Astrocyte (in vitro differentiated cells and primary cell): ENCODE data around the gene CA7. TPM values are rescaled to one million over a fixed set of nuclear protein-coding genes. Genes with fewer than 3 reads are reported as not detected.

ENCODE experiments used
- DNase-seq: peaks from one replicate; pipeline ENCODE4 v3.0.0-alpha.2; 2010; ENCODE audit warnings: low read depth
- FAIRE-seq: peaks from 2 replicates; lab custom pipeline; 2011; peaks lifted over from hg19 to GRCh38; lab: Jason Lieb, UNC
- H2AFZ ChIP-seq: 2 replicates; pipeline ENCODE4 v1.6.0; 2012; ENCODE audit warnings: low read depth, low read length, inconsistent platforms
- H3K27ac ChIP-seq: 2 replicates; pipeline ENCODE4 v1.5.1; 2011; ENCODE audit warnings: low read depth, low read length, inconsistent platforms
- H3K27me3 ChIP-seq: 2 replicates; pipeline ENCODE4 v1.6.0; 2011; ENCODE audit warnings: low read length, inconsistent platforms; ENCODE audit not compliant: insufficient read depth
- H3K36me3 ChIP-seq: 2 replicates; pipeline ENCODE4 v1.5.1; 2011; ENCODE audit warnings: low read length, inconsistent platforms; ENCODE audit not compliant: insufficient read depth
- H3K4me1 ChIP-seq: 2 replicates; pipeline ENCODE4 v1.5.1; 2011; ENCODE audit warnings: low read length, inconsistent platforms; ENCODE audit not compliant: insufficient read depth
- H3K4me2 ChIP-seq: 2 replicates; pipeline ENCODE4 v1.6.0; 2012; ENCODE audit warnings: low read length, inconsistent platforms
- H3K4me3 ChIP-seq: 2 replicates; pipeline ENCODE4 v1.5.1; 2011; ENCODE audit warnings: low read depth, mild to moderate bottlenecking, low read length, inconsistent platforms; ENCODE audit not compliant: insufficient read depth
- H3K79me2 ChIP-seq: 2 replicates; pipeline ENCODE4 v1.6.0; 2012; ENCODE audit warnings: mild to moderate bottlenecking, low read length, inconsistent platforms; ENCODE audit not compliant: insufficient read depth
- H3K9ac ChIP-seq: 2 replicates; pipeline ENCODE4 v1.6.0; 2012; ENCODE audit warnings: mild to moderate bottlenecking, low read length, inconsistent platforms
- H3K9me3 ChIP-seq: 2 replicates; pipeline ENCODE4 v1.5.1; 2012; ENCODE audit warnings: low read depth, mild to moderate bottlenecking, low read length, inconsistent platforms; ENCODE audit not compliant: insufficient read depth
- H4K20me1 ChIP-seq: 2 replicates; pipeline ENCODE4 v1.6.0; 2012; ENCODE audit warnings: low read length, inconsistent platforms; ENCODE audit not compliant: insufficient read depth
- H3K27ac Mint-ChIP-seq: one replicate; pipeline ENCODE4 v1.8.0; 2021; ENCODE audit warnings: mild to moderate bottlenecking, mixed read lengths; ENCODE audit not compliant: unreplicated experiment
- H3K27me3 Mint-ChIP-seq: one replicate; pipeline ENCODE4 v1.8.0; 2021; ENCODE audit warnings: low read depth, mixed read lengths; ENCODE audit not compliant: unreplicated experiment
- H3K36me3 Mint-ChIP-seq: one replicate; pipeline ENCODE4 v1.8.0; 2021; ENCODE audit warnings: low read depth, mixed read lengths; ENCODE audit not compliant: unreplicated experiment
- H3K4me1 Mint-ChIP-seq: one replicate; pipeline ENCODE4 v1.8.0; 2021; ENCODE audit warnings: low read depth, mixed read lengths; ENCODE audit not compliant: unreplicated experiment
- H3K4me3 Mint-ChIP-seq: one replicate; pipeline ENCODE4 v1.8.0; 2021; ENCODE audit warnings: mild to moderate bottlenecking, moderate library complexity, mixed read lengths; ENCODE audit not compliant: unreplicated experiment
- H3K9me3 Mint-ChIP-seq: one replicate; pipeline ENCODE4 v1.8.0; 2021; ENCODE audit warnings: mild to moderate bottlenecking, mixed read lengths; ENCODE audit not compliant: unreplicated experiment
- CTCF ChIP-seq: IDR thresholded peaks from 2 replicates; pipeline ENCODE4 v1.5.1; 2011; ENCODE audit warnings: low read depth, mild to moderate bottlenecking, inconsistent platforms, low read length, moderate library complexity; ENCODE audit not compliant: insufficient read depth
- EZH2 ChIP-seq: IDR thresholded peaks from 2 replicates; pipeline ENCODE4 v1.6.1; 2012; ENCODE audit warnings: mild to moderate bottlenecking, low read length, inconsistent platforms; ENCODE audit not compliant: insufficient read depth
- total RNA-seq: library from RNA; stranded (reverse); gene quantifications from 2 replicates; pipeline ENCODE4 v1.2.1, GENCODE V29; 2021

CA7 gene
- total RNA-seq, 1 donor from 2014 or later, result not detected

GRCh38 chr16:66840883-66841282 is 3.3 kb upstream of the CA7 start:
- Mint-ChIP-seq H3K4me3 (no peak overlapping the region), H3K36me3 (peaks cover 5% of the 10 kb centered on the region), H3K27me3 (peaks cover 67% of the 10 kb centered on the region), H3K9me3 (peaks cover 11% of the 10 kb centered on the region), H3K4me1 (peaks cover 5% of the 10 kb centered on the region), H3K27ac (no peak overlapping the region)
- Histone ChIP-seq H2AFZ (no peak overlapping the region), H3K4me2 (no peak overlapping the region), H3K27ac (no peak overlapping the region), H3K4me3 (no peak overlapping the region), H4K20me1 (peaks cover 5% of the 10 kb centered on the region), H3K9me3 (no peaks in the 10 kb centered on the region), H3K79me2 (no peaks in the 10 kb centered on the region), H3K4me1 (peaks cover 9% of the 10 kb centered on the region), H3K36me3 (no peaks in the 10 kb centered on the region), H3K9ac (no peak overlapping the region), H3K27me3 (peaks cover 22% of the 10 kb centered on the region)
- no peak for FAIRE-seq
- DNase-seq, result no peak
- no peak for TF ChIP-seq EZH2
- TF ChIP-seq CTCF, result no peak

- H3K27ac Mint-ChIP-seq, result no peak overlapping the region
- peaks cover 72% of the 10 kb centered on the region for H3K27me3 Mint-ChIP-seq
Measured at GRCh38 chr16:66841366-66841765, 2.8 kb upstream of the CA7 start.

More at GRCh38 chr16:66841366-66841765, 2.8 kb upstream of the CA7 start:
- Histone ChIP-seq H3K27ac (no peak overlapping the region), H4K20me1 (peaks cover 5% of the 10 kb centered on the region), H3K36me3 (no peaks in the 10 kb centered on the region), H3K4me3 (no peak overlapping the region), H3K79me2 (no peaks in the 10 kb centered on the region), H3K9ac (no peak overlapping the region), H3K9me3 (no peaks in the 10 kb centered on the region), H3K4me1 (peaks cover 9% of the 10 kb centered on the region), H2AFZ (no peak overlapping the region), H3K4me2 (no peak overlapping the region), H3K27me3 (peaks cover 27% of the 10 kb centered on the region)
- Mint-ChIP-seq H3K9me3 (peaks cover 11% of the 10 kb centered on the region), H3K36me3 (peaks cover 5% of the 10 kb centered on the region), H3K4me1 (peaks cover 5% of the 10 kb centered on the region), H3K4me3 (no peak overlapping the region)
- DNase-seq (no peak), FAIRE-seq (no peak)
- no peak for TF ChIP-seq CTCF
- no peak for TF ChIP-seq EZH2
